Caco-2 (cell line): Measurements from ENCODE around the gene TTC5. TPM values are rescaled to one million over a fixed set of nuclear protein-coding genes. Genes with fewer than 3 reads are reported as not detected.
A peak's percentile ranks its signal among the peaks of the same experiment; 100 is the strongest.

Source experiments
- BruUV-seq: library from RNA; stranded (reverse); fragments of 400-500 nt; replicated peaks from 2 replicates; lab custom pipeline; 2021; lab: Mats Ljungman, UMichigan
- CTCF ChIA-PET: fragments of 300-600 bp; sonication (Branson Sonifier 250); formaldehyde crosslinking; loops from one replicate; lab custom pipeline; 2022; ENCODE audit warnings: antibody characterized with exemption; lab: Charles Lee
- POLR2A ChIA-PET: fragments of 300-600 bp; sonication (Branson Sonifier 250); formaldehyde crosslinking; loops from one replicate; lab custom pipeline; 2022; ENCODE audit warnings: antibody characterized with exemption; lab: Charles Lee
- DNase-seq, 2 experiments: peaks; one replicate each; pipeline versions ENCODE4 v3.0.0 to v3.0.0-alpha.2; 2020 to 2022
- H3K27me3 ChIP-seq: replicated peaks from 2 replicates; pipeline ENCODE4 v1.6.0; 2011; ENCODE audit warnings: low read length; ENCODE audit not compliant: control insufficient read depth, insufficient read depth
- H3K36me3 ChIP-seq: 2 replicates; pipeline ENCODE4 v1.5.1; 2011; ENCODE audit warnings: low read length; ENCODE audit not compliant: control insufficient read depth, insufficient read depth
- H3K4me1 ChIP-seq: fragments of 250-450 bp; sonication (Bioruptor Pico); 2 replicates; pipeline ENCODE4 v1.5.1; 2020; ENCODE audit warnings: mild to moderate bottlenecking
- H3K4me3 ChIP-seq: 2 replicates; pipeline ENCODE4 v1.5.1; 2011; ENCODE audit warnings: low read depth, mild to moderate bottlenecking, control low read depth, low read length
- H3K9me3 ChIP-seq: fragments of 250-450 bp; sonication (Bioruptor Pico); 2 replicates; pipeline ENCODE4 v1.5.1; 2020; ENCODE audit warnings: mild to moderate bottlenecking, moderate library complexity
- H3K27ac Mint-ChIP-seq: one replicate; pipeline ENCODE4 v1.8.0; 2022; ENCODE audit warnings: mixed read lengths; ENCODE audit not compliant: unreplicated experiment
- H3K27me3 Mint-ChIP-seq: one replicate; pipeline ENCODE4 v1.8.0; 2022; ENCODE audit warnings: mixed read lengths; ENCODE audit not compliant: insufficient read depth, unreplicated experiment
- H3K36me3 Mint-ChIP-seq: one replicate; pipeline ENCODE4 v1.8.0; 2022; ENCODE audit warnings: mild to moderate bottlenecking, mixed read lengths; ENCODE audit not compliant: insufficient read depth, unreplicated experiment
- H3K4me1 Mint-ChIP-seq: one replicate; pipeline ENCODE4 v1.8.0; 2022; ENCODE audit warnings: low read depth, mixed read lengths; ENCODE audit not compliant: unreplicated experiment
- H3K4me3 Mint-ChIP-seq: one replicate; pipeline ENCODE4 v1.8.0; 2022; ENCODE audit warnings: mild to moderate bottlenecking, moderate library complexity, mixed read lengths; ENCODE audit not compliant: unreplicated experiment
- H3K9me3 Mint-ChIP-seq: one replicate; pipeline ENCODE4 v1.8.0; 2022; ENCODE audit warnings: mixed read lengths; ENCODE audit not compliant: unreplicated experiment
- intact Hi-C: fragments of 100-400 bp; cut with micrococcal nuclease; formaldehyde crosslinking; loops from one replicate; pipeline ENCODE4 v1.10.0; 2022; ENCODE audit not compliant: unreplicated experiment
- total RNA-seq: library from RNA; stranded (reverse); gene quantifications from 2 replicates; pipeline ENCODE4 v1.2.3, GENCODE V29; 2022
- TF ChIP-seq, protein P1 (sequence below), 2 experiments: fragments of 200-600 bp in 1 of 2; IDR thresholded peaks; 1 replicate in 1 of 2; 2 replicates in 1 of 2; pipeline versions ENCODE4 v1.5.1 to v1.8.0; 2011 to 2022; ENCODE audit warnings: antibody characterized with exemption in 1 of 2, control low read depth in 1 of 2, inconsistent platforms in 1 of 2, low read depth in 1 of 2, low read length in 1 of 2, mild to moderate bottlenecking in 1 of 2, moderate library complexity in 1 of 2; ENCODE audit not compliant: insufficient read depth in 1 of 2, severe bottlenecking in 1 of 2, unreplicated experiment in 1 of 2

TTC5 gene
- total RNA-seq, 1 experiment from 2014 or later, result 27.2 TPM

DNA sequence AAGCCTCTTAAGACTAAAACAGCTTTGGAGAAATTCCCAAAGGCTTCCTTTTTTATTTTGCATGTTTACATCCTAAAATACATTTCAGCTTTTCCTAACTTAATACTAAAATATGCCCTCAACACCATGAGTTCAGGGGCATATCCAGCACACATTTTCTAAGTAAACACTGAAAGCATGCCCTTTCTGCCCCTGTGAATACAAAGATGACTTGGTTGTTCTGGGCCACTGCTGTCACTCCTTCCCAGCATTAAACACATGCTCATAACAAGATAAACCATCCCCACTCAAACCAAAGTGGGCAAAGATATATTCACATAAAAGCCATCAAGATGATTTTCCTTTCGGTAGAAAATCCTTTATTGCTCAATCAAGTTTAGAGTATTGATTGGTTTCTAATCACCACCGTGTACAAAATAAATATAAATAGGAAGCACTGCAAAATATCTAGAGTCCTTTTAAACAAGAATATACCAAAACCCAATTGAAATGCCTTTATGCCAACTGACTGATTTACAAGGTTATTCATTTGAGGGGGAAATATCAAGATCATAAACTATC is 25.4 kb upstream of the TTC5 start:
- H3K36me3 Mint-ChIP-seq, result peaks cover 49% of the 10 kb centered on the region
- no TSS peak for BruUV-seq
- H3K9me3 Mint-ChIP-seq, result no peaks in the 10 kb centered on the region
- intact Hi-C loops, result no loop called here
- no peak for DNase-seq
- H3K4me1 ChIP-seq, result peaks cover 16% of the 10 kb centered on the region; the same call in 1 of the 2 replicates
- ChIA-PET CTCF (no interaction called here), POLR2A (interaction anchor here (2.5 to 3.0 kb wide), 2 partner anchors 11 to 12 kb away, joined by 16 to 52 read pairs; partner anchors contain the start of gene PARP2)
- no peak overlapping the region for H3K4me3 ChIP-seq
- H3K27me3 Mint-ChIP-seq, result no peaks in the 10 kb centered on the region
- peaks cover 22% of the 10 kb centered on the region for H3K4me1 Mint-ChIP-seq
- peak overlapping the region; percentile 96 for H3K27ac Mint-ChIP-seq
- H3K9me3 ChIP-seq, result no peaks in the 10 kb centered on the region
- no peaks in the 10 kb centered on the region; the same call in none of the 2 replicates for H3K36me3 ChIP-seq
- TF ChIP-seq, protein P1, sequence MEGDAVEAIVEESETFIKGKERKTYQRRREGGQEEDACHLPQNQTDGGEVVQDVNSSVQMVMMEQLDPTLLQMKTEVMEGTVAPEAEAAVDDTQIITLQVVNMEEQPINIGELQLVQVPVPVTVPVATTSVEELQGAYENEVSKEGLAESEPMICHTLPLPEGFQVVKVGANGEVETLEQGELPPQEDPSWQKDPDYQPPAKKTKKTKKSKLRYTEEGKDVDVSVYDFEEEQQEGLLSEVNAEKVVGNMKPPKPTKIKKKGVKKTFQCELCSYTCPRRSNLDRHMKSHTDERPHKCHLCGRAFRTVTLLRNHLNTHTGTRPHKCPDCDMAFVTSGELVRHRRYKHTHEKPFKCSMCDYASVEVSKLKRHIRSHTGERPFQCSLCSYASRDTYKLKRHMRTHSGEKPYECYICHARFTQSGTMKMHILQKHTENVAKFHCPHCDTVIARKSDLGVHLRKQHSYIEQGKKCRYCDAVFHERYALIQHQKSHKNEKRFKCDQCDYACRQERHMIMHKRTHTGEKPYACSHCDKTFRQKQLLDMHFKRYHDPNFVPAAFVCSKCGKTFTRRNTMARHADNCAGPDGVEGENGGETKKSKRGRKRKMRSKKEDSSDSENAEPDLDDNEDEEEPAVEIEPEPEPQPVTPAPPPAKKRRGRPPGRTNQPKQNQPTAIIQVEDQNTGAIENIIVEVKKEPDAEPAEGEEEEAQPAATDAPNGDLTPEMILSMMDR (IDR thresholded peaks at IDR 0.05; ENCODE audit: insufficient read depth in 1 of 2, low read depth in 1 of 2, low read length in 1 of 2, severe bottlenecking in 1 of 2, unreplicated experiment in 1 of 2), result no peak
- peak overlapping the region; percentile 96 for H3K4me3 Mint-ChIP-seq
- no peaks in the 10 kb centered on the region for H3K27me3 ChIP-seq

DNA sequence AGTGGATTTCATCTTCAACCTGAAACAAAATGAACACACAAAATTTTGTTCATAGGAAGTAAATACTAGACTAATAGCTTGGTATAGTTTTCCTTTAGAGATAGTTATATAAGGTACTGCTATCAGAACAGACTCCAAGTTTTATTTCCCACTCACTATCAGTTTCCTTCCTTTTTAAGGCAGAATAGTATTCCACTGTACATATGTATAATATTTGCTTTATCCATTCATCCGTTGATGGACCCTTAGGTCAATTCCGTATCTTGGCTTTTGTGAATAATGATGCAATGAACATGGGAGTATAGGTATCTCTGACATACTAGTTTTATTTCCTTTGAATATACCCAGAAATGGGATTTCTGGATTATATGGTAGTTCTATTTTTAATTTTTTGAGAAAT is 23.6 kb upstream of the TTC5 start:
- intact Hi-C loops, result no loop called here
- H3K36me3 Mint-ChIP-seq, result peaks cover 65% of the 10 kb centered on the region
- H3K36me3 ChIP-seq, result no peaks in the 10 kb centered on the region; the same call in none of the 2 replicates

DNA sequence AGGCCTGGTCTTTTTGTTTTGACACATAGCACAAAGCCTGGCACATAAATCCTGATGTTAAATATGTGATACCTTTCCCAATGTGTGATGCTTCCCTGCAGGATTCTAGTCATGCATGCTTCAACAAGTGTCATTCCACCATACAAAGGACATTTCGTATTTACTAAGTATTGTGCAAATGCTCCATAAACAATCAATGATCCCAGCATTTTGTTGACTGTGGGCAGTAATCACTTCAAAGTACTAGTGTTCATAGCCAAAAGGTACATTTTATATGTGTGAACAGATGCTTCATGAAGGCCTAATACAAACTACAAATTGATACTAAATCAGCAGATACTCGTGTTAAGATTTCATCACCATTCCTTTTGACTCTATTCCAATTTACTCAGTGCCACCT is 23.0 kb upstream of the TTC5 start:
- intact Hi-C loops, result no loop called here
- TF ChIP-seq, protein P1 (IDR thresholded peaks at IDR 0.05; ENCODE audit: insufficient read depth in 1 of 2, low read depth in 1 of 2, low read length in 1 of 2, severe bottlenecking in 1 of 2, unreplicated experiment in 1 of 2), result no peak
- H3K36me3 ChIP-seq, result no peaks in the 10 kb centered on the region; the same call in none of the 2 replicates
- no peaks in the 10 kb centered on the region for H3K9me3 ChIP-seq
- no peak overlapping the region for H3K27ac Mint-ChIP-seq
- peaks cover 22% of the 10 kb centered on the region for H3K4me1 Mint-ChIP-seq
- H3K4me3 Mint-ChIP-seq, result no peak overlapping the region
- H3K27me3 Mint-ChIP-seq, result no peaks in the 10 kb centered on the region
- ChIA-PET CTCF (interaction anchor here (0.6 to 1.2 kb wide), 2 partner anchors 14 to 633 kb away, joined by 7 to 9 read pairs; partner anchors contain the start of gene PARP2), POLR2A (interaction anchor here (2.5 kb wide), 1 partner anchor 14 kb away, joined by 16 read pairs; the partner anchor contains the start of gene PARP2)
- peaks cover 71% of the 10 kb centered on the region for H3K36me3 Mint-ChIP-seq
- BruUV-seq, result no TSS peak
- no peak overlapping the region for H3K4me3 ChIP-seq
- H3K27me3 ChIP-seq, result no peaks in the 10 kb centered on the region
- no peak for DNase-seq
- peaks cover 15% of the 10 kb centered on the region; the same call in 1 of the 2 replicates for H3K4me1 ChIP-seq
- no peaks in the 10 kb centered on the region for H3K9me3 Mint-ChIP-seq

More for the DNA sequence above, 23.6 kb upstream of the TTC5 start:
- H3K4me1 ChIP-seq, result peaks cover 16% of the 10 kb centered on the region; the same call in 1 of the 2 replicates
- Mint-ChIP-seq H3K4me1 (peaks cover 22% of the 10 kb centered on the region), H3K27ac (no peak overlapping the region), H3K9me3 (no peaks in the 10 kb centered on the region), H3K27me3 (no peaks in the 10 kb centered on the region), H3K4me3 (no peak overlapping the region)
- ChIA-PET CTCF (no interaction called here), POLR2A (interaction anchor here (2.5 kb wide), 1 partner anchor 13 kb away, joined by 16 read pairs; the partner anchor contains the start of gene PARP2)
- no peak overlapping the region for H3K4me3 ChIP-seq
- BruUV-seq, result no TSS peak
- no peaks in the 10 kb centered on the region for H3K9me3 ChIP-seq
- TF ChIP-seq, protein P1 (IDR thresholded peaks at IDR 0.05; ENCODE audit: insufficient read depth in 1 of 2, low read depth in 1 of 2, low read length in 1 of 2, severe bottlenecking in 1 of 2, unreplicated experiment in 1 of 2), result no peak
- H3K27me3 ChIP-seq, result no peaks in the 10 kb centered on the region
- DNase-seq, result no peak
